Measurements from ENCODE around the gene PRSS12.

DNA sequence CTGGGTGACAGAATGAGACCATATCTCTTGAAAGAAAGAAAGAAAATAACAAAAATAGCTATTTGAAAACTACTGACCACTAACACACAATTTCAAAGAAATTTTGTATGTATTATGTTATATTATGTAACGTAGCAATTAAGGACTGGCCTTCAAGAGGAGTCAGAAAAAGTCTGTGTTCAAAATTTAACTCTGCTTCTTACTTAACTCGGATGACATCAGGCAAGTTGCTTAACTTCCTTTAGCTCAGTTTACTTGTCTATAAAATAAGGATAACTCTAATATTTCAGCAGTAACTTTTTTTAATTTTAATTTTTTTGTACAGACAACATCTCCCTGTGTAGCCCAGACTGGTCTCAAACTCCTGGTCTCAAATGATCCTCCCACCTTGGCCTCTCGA lies 14.6 kb upstream of the PRSS12 start:
- TF ChIP-seq CTCF (IDR thresholded peaks at IDR 0.05) (no peak), GABPB1 (CRISPR knock-in tag; IDR thresholded peaks at IDR 0.05) (no peak), ZSCAN18 (CRISPR knock-in tag; IDR thresholded peaks at IDR 0.05) (no peak), STAT6 (CRISPR knock-in tag; conservative IDR thresholded peaks at IDR 0.05; ENCODE audit: low read depth) (no peak)

All from WTC11 (cell line).